HG02884 (cell line): ENCODE results near the gene DRC1.

Experiments used
- ATAC-seq: cut with Tn5 transposase; IDR thresholded peaks from one replicate; pipeline ENCODE4 v1.9.1; 2021; ENCODE audit warnings: mild to moderate bottlenecking, moderate library complexity; ENCODE audit not compliant: unreplicated experiment

The DRC1 gene

DNA sequence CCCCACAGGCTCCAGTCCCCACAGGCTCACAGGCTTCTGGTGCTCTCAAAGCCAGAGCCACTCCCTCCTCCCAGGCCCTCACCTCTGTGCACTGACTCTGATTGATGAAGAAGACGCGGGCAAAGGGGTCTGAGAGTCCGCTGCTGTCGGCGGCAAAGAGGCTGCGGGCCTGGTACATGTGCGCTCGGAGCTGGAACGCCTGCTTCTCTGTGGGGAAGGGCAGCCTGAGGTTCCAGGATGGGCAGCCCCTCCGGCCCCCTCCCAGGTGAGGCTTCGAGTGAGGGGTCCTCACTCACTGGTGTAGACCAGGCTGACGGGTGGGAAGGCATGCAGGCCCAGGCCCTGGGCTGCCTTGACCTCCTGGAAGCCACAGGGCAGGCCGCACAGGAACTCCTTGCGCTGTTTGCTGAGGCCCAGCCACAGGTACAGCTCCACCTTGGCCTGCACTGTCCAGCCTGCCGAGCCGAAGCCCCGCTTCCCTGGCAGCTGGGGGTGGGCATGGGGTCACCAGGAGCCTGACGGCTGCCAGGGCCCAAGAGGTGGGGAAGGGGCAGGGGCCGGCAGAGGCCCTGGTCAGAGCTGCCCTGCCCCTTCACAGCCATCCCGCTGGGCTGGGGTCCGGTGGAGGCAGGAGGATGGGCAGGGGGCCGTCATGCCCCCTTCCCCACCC lies 74.2 kb downstream of the DRC1 start:
- ATAC-seq, result no peak

DNA sequence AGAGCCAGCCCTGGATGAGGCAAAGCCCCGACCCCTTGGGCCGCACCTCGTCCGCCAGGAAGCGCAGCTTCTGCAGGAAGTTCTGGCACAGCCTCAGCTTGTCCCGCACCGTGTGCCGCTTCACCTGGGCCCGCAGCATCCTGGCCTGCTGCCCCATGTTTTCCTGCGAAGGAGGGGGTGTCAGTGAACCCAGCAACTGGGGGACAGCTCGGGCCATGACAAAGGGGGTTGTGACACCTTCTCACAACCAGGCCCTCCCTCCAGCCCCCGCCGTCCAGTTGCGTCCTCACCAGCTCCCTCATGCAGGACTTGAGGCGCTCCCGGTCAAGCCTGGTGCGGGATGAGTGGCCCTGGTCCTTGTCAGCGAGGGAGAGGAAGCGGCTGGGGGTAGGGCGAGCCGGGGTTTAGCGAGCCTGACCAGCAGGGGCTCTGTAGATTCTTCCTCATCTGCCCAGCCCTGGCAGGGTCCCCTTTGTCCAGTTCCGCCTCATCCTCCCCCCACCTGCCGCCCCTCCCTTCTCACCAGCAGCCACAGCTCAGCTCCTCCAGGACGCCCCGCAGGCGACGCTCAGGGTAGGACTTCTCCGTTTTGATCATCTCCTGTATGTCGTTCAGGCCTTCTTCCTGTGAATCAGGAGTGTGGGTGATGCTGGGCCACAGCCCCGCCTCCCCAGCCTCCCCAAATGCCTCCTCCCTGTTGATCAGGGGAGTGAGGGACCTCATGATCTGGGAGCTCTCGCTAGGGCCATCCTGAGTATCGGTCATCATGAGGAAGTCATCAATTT lies 75.6 kb downstream of the DRC1 start:
- ATAC-seq, result no peak

DNA sequence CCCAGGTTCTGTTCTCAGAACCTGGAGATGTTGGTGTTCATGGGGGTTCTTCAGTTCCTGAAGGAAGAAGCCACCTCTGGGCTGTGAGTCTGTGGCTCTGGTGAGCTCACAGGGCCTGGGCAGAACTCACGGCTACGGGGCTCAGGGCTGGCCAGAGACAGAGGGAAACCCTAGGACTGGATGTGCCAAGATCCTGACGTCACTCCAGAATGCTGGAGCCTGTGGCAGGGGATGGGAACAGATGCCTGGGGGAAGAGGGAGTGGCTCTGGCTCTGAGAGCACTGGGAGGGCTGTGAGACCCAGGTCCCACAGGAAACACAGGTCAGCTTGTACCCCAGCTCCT lies 76.2 kb downstream of the DRC1 start, which contains the start of gene OTOF:
Gene OTOF (minus strand): TSS at position 214 of the 343 bp plus-strand sequence.
- ATAC-seq, result no peak

DNA sequence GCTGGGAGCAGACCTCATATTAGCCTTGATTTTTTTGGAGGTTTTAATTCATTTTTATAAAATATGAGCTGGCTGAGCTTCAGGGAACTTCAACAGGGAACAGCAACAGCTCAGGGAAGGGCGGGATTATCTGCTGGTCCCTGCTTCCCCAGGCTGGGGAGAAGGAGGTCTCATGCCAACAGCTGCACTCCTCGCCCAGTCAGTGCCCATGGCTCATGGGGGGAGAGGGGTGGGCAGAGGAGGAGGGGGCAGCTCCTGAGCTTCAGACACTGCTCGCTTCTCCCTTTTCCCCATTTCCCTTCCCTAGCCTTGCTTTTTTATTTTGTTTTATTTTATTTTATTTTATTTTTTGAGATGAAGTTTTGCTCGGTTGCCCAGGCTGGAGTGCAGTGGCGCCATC lies 76.6 kb downstream of the DRC1 start:
- ATAC-seq, result no peak

DNA sequence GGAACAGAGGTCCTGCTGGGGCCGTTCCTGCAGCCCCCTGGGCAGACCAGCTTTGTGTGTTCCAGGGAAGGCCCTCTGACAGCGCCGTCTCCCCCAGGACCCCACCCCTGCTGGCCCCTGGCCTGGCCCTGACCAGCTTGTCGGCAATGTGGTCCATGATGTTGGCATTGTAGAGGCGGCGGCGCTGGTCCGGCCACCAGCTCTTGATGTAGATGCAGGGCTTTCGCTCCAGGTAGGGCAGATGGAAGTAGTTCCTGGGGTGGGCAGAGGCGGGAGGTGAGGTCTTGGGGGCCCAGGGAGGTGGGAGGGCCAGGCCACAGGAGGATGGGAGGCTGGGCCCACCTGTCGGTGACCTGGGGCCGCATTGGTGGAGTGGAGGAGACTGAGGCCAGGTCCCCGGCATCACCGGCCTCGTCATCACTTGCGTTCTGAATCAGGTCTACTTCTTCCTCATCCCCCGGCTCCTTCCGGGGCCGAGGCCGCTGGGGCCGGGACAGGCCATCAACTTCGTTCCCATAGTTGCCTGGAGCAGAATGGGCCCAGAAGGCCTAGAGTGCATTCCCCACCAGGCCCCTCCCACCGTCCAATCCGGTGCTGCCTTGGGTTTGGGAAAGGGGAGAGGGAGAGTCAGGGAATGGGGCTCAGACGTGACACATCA lies 77.5 kb downstream of the DRC1 start:
- ATAC-seq, result no peak

DNA sequence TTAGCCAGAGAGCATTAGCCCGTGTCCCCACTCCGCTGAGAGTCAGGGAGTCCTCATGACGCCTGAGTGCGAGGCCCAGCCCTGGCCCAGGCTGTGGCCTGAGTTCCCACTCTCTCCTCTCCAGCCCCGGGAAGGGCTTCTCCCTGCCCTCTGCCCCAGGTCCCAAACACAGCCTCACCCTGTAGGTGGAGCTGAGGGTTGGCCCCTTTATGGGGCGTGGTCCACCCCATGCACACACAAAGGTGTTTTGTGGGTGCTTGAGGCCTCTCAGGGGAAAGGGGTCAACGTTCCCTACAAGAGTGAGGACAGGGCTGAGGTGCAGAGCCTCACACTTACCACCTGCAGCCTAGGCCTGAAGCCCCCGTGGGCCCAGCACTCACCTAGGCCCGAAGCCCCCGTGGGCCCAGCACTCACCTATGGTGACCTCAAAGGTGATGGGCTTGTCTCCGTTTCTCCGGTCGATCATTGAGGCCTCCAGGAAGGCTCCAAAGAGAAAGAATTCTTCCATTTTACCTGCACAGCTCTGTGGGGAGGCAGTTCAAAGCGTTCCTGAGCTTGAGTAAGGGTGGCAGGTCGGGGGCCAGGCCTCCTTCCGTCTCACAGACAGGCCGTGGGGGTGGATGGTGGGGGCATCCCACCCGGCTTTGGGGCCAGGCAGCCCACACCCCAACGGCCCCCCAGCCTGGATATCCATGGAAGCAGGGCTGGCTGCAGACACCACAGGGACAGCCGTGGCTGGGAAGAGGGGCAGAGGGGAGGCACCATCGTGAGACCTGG lies 78.3 kb downstream of the DRC1 start:
- no peak for ATAC-seq

DNA sequence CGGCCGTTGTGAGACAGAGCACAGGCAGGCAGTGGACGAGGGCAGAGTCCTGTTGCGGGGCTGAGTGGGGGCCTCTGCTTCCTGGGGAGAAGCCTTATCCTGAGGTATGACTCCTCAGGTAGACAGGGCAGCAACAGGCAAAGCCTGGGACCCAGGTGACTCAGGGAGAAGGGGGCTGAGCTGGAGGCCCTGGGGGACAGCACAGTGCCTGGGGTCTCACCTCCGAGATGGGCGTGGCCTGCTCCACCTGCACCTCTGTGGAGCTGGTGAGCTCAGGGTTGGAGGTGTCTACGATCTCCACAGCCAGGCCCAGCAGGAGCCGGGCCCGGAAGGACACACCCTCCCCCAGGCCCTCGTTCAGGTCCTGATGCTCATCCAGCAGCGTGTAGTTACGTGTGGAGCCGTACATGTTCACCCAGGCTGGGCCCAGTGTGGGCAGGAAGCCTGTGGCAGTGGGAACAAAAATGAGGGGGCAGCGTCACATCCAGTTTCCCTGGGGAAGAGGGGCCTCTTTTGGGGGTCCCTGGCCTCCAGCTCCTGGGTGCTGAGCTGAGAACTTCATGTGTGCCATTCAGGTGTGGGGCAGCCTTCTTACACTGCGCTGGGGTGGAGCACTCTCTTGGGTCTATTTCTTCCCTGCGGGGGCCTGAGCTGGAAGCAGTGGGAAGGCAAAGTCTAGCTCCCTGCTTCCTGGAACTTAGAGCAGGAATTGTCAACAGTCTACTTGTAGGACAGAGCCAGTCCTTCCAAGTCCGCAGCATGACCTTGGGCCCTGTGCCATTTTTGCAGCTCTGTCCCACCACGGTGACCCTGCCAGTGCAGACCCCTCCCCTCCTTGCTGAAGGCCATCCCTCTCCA lies 79.1 kb downstream of the DRC1 start:
- no peak for ATAC-seq

DNA sequence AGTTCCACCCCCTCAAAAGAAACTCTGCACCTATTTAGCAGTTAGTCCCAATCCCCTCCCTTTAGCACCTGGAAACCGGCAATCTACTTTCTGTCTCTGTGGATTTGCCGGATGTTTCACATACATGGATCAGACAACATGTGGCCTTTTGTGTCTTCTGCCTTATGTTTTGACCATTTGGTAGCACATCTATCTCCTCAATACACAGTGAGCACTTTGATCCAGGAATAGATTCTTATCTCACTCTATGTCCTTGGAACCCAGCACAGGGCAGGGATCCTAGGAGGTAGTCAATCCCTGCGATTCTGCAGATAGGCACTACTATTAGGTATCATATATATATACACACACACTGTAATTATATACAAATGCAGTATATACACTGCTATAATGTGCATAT lies 80.0 kb downstream of the DRC1 start:
- no peak for ATAC-seq

DNA sequence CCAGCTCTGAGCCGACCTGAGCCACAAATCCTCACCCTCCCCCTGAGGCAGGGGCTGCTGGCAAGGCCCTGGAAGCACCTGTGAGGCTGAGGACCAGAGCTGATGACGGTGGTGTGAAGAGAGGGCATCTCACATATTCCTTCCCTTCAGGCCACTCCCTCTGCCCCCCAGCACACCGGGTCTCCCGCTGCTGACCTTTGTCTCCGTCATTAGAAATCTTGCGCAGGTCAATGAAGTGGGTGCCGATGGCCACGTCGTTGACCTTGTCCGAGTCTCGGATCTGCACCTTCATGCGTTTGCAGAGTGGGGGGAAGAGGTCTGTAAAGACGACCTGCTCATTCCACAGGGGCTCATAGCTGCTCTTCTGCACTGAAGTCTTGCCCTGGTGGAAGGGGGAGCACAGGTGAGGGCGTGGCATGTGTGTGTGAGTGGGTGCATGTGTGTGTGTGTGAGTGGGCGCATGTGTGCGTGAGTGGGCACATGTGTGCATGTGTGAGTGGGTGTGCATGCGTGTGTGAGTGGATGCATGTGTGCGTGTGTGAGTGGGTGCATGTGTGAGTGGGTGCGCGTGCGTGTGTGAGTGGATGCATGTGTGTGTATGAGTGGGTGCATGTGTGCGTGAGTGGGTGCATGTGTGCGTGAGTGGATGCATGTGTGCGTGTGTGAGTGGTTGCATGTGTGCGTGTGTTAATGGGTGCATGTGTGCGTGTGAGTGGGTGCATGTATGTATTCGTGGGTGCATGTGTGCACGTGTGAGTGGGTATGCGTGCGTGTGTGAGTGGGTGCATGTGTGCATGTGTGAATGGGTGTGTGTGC lies 80.7 kb downstream of the DRC1 start:
- no peak for ATAC-seq

DNA sequence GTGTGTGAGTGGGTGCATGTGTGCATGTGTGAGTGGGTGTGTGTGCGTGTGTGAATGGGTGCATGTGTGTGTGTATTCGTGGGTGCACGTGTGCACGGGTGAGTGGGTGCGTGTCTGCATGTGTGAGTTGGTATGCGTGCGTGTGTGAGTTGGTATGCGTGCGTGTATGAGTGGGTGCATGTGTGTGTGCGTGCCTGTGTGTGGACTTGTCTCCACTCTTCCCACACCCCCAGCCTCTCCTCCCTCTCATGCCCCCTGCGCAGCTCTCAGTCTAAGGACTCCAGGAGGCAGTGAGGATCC lies 81.3 kb downstream of the DRC1 start:
- ATAC-seq, result no peak

DNA sequence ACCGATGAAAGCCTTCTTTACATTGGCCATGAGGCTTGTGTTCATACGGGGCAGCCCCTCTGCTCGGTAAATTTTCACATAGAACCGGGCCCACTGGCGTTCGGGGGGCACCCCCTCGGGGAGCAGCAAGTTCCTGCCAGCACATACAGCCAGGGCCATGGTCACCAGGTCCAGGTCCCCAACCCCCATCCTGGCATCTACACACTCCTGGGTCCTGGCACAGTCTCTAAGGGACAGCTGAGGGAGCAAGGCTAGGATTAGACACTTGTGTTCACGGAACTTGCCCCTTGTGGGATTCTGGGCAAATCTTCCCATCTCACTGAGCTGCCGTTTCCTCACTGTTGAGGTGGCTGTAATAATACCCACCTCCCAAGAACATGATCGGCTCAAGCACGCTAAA lies 81.8 kb downstream of the DRC1 start:
- no peak for ATAC-seq

DNA sequence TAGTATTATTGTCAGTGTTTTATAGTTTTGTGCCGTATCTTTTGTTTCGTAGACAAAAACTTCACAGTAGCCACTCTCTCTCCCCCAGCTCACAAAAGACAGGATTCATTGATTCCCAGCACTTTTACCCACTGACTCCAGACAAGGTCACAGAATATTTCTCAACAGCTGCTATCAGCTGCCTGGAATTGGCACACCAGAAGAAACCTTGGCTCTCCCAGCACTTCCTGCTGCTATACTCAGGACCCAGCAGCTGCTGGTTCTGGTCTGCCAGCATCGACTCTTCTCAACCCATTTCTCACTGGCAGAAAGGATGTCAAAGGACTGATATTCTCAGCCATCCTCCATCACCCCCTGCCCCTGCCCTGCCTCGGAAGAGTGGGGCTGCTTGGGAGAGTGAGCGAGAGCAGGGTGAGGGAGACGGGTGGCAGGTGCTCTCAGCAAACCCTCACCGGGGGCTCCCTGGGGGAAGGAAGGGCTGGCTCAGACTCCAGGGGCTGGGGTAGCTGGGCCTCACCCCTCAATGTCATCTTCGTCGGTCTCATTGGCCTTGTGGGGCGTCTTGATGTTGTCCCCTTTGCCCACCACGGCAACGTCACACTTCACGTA lies 82.3 kb downstream of the DRC1 start:
- ATAC-seq, result no peak

DNA sequence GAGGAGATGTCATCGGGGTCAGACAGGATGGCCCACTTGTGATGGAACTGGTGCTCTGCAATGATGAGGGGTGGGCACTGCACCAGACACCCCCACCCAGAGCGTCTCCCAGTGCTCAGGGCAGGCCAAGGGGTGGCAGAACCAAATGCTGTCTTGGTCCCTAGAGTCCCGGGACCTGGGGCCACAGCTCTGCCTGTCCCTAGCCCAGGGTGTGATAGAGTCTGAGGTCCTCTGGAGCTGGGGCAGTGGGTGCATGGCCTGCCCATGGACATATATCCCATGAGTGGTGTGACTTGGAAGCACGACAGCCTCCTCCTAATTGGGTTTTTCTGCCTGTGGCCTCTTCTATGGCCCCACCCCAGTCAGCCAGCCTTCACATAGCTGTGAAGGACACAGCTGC lies 82.9 kb downstream of the DRC1 start:
- ATAC-seq, result no peak

DNA sequence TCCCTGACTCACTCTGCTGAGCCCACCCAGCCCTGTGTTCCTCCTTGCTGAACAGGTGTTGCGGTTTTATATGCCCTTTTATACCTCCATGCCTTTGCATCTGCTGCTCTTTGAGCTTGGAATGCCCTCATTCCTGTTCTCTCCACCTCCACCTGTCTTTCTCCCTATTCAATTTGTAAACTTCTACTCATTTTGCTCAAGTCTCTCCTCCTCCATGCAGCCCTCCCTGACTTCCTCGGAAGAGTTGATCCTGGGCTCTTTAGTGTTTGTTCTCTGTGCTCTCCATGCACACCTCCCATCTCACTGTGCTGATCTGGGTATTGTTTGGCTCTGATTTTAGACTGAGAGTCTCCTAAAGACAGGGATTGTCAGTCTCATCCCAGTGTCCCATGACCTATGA lies 83.4 kb downstream of the DRC1 start:
- no peak for ATAC-seq

DNA sequence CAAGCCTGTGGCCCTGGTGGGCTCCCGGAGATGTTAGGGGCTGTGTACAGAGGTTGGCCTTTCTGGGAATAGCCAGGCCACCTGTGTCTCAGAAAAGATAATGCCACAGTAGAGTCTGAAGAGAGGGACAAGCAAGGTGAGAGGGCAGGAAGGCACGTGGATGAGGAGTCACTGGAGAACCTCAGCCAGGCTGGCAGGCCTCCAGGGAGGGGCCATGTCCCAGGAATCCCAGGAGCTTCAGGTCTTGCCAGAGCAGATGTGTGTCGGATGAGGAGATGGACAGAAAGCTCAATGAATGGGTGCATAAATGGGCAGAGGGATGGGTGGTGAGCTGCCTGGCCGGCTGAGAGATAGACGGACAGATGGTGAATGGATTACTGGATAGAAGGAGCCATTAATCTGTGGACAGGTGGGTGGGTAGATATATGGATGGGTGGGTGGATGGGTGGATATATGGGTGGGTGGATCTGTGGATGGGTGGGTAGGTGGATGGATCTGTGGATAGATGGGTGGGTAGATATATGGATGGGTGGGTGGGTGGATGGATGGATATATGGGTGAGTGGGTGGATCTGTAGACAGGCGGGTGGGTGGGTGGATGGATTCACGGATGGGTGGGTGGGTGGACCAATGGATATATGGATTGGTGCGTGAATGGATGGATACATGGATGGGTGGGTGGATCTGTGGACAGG lies 84.2 kb downstream of the DRC1 start:
- no peak for ATAC-seq

DNA sequence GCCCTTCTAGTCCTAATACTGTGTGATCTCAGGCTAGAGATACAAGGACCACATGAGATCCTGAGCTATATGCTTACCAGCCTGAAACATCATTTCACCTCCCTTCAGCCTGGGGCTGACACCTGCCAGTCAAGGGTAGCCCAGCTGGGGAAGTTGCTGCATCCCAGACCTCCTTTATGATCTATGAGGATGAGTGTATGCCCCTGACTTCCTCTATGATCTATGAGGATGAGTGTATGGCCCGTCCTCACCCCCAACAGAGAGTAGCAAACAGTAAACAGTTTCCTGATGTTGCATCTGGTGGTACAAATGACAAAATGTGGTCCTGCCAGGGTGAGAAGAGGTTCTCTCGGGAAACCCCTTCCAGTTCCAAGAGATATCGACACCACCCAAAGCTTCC lies 85.1 kb downstream of the DRC1 start:
- ATAC-seq, result no peak

DNA sequence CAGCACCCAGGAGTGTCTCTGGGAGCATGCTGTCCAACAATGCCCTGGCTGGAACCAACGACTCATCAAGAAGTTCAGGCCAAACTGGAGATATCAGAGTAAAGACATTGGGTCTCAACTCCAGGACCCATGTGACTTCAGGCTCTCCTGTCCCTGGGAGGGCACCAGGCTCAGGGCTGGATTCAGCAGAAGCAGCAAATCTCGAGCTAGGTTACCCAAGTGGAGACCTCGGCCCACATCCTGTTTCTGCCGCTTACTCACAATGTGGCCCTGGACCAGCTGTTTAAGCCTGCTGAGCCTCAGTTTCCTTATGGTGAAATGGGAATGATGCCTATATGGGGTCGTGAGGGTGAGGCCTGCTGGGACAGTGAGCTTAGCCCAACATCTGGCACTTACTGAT lies 85.5 kb downstream of the DRC1 start:
- ATAC-seq, result no peak

DNA sequence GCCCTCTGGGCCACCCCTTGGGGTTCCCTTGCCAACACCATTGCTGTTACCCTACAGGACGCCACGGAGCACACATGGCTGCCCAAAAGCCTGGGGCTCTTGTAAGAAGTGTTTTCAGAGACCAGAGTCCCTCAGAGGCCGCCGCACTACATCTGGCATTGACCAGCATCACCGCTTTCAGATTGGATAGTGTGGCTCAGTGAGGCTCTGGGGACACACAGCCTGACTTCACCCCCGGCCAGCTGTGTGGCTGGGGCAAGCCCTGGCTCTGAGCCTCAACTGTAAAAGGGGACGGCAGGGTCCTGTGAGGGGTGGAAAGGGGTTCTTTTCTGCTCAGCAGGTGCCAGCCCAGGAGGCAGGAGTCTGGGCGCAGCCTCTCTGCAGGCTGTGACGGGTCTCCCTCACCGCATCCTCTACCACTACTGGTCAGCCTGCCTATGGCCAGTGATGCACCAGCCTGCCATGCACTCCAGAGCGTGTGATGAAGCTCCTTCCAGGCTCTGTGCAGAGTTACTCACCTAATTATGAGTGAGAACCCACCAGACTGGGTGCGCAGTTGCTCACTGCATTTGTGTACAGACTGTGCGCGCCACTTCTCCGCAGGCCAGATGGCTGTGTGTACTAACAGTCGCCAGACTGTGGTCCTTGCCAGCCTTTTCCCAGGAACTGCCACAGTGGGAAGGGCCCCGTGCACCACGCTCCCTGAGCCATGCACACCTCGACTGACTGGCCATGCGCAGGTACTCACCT lies 86.9 kb downstream of the DRC1 start:
- no peak for ATAC-seq
